Mononuclear cell (primary cell): ENCODE results near the gene TNC. TPM values are rescaled to one million over a fixed set of nuclear protein-coding genes. Genes with fewer than 3 reads are reported as not detected.

Experiments used
- H3K27me3 ChIP-seq: 2 replicates; pipeline ENCODE4 v1.6.0; 2011; ENCODE audit warnings: low read length, control low read depth; ENCODE audit not compliant: insufficient read depth
- H3K4me1 ChIP-seq: 2 replicates; pipeline ENCODE4 v1.5.1; 2011; ENCODE audit warnings: mild to moderate bottlenecking, low read length, control low read depth; ENCODE audit not compliant: insufficient read depth
- H3K4me3 ChIP-seq: 2 replicates; pipeline ENCODE4 v1.5.1; 2011; ENCODE audit warnings: mild to moderate bottlenecking, low read length, moderate library complexity
- H3K9me3 ChIP-seq: 2 replicates; pipeline ENCODE4 v1.5.1; 2011; ENCODE audit warnings: low read depth, mild to moderate bottlenecking, control low read depth, low read length
- total RNA-seq: library from RNA; depleted of rRNA; stranded (reverse); fragments of >200 nt; gene quantifications from one replicate; pipeline ENCODE4 v1.2.3, GENCODE V29; 2012

The TNC gene
- total RNA-seq, 1 donor, result 0.10 TPM

- Histone ChIP-seq H3K4me3 (no peak overlapping the region), H3K9me3 (no peaks in the 10 kb centered on the region), H3K4me1 (no peaks in the 10 kb centered on the region), H3K27me3 (peaks cover 2% of the 10 kb centered on the region)
Observed at GRCh38 chr9:115093520-115093919, 24.4 kb downstream of the TNC start.

- H3K4me1 ChIP-seq, result no peaks in the 10 kb centered on the region
Observed at GRCh38 chr9:115090486-115090885, 27.5 kb downstream of the TNC start.

GRCh38 chr9:115088860-115089259, 29.1 kb downstream of the TNC start:
- Histone ChIP-seq H3K27me3 (no peaks in the 10 kb centered on the region), H3K4me3 (no peak overlapping the region), H3K9me3 (no peaks in the 10 kb centered on the region), H3K4me1 (no peaks in the 10 kb centered on the region)

More at GRCh38 chr9:115090486-115090885, 27.5 kb downstream of the TNC start:
- Histone ChIP-seq H3K27me3 (peaks cover 2% of the 10 kb centered on the region), H3K9me3 (no peaks in the 10 kb centered on the region), H3K4me3 (no peak overlapping the region)

DNA sequence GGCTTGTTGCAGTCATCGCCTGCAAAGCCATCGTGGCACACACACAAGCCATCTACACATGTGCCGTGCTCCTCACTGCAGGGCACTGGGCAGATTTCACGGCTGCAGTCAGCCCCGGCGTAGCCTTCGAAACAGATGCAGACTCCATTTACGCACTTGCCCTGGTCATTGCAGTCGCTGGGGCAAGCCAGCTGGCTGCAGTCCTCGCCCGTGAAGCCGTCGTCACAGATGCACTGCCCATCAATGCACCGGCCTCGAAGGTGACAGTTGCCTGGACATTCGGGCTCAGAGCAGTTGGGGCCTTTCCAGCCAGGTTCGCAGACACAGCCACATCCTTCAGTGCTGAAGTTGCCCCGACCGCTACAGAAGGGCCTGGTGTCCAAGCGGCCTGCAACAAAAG, 31.1 kb downstream of the TNC start:
- no peaks in the 10 kb centered on the region for H3K4me1 ChIP-seq
- H3K9me3 ChIP-seq, result no peaks in the 10 kb centered on the region
- no peak overlapping the region for H3K4me3 ChIP-seq
- H3K27me3 ChIP-seq, result no peaks in the 10 kb centered on the region

GRCh38 chr9:115086461-115086860, 31.5 kb downstream of the TNC start:
- Histone ChIP-seq H3K9me3 (no peaks in the 10 kb centered on the region), H3K4me3 (no peak overlapping the region), H3K4me1 (no peaks in the 10 kb centered on the region), H3K27me3 (no peaks in the 10 kb centered on the region)

GRCh38 chr9:115085773-115086377, 32.1 kb downstream of the TNC start:
- H3K4me1 ChIP-seq, result no peaks in the 10 kb centered on the region
- no peak overlapping the region for H3K4me3 ChIP-seq
- no peaks in the 10 kb centered on the region for H3K27me3 ChIP-seq
- H3K9me3 ChIP-seq, result no peaks in the 10 kb centered on the region

GRCh38 chr9:115084709-115085108, 33.2 kb downstream of the TNC start:
- Histone ChIP-seq H3K4me1 (no peaks in the 10 kb centered on the region), H3K9me3 (no peaks in the 10 kb centered on the region), H3K4me3 (no peak overlapping the region), H3K27me3 (no peaks in the 10 kb centered on the region)

GRCh38 chr9:115084157-115084556, 33.8 kb downstream of the TNC start:
- Histone ChIP-seq H3K4me1 (no peaks in the 10 kb centered on the region), H3K4me3 (no peak overlapping the region), H3K9me3 (no peaks in the 10 kb centered on the region), H3K27me3 (no peaks in the 10 kb centered on the region)

DNA sequence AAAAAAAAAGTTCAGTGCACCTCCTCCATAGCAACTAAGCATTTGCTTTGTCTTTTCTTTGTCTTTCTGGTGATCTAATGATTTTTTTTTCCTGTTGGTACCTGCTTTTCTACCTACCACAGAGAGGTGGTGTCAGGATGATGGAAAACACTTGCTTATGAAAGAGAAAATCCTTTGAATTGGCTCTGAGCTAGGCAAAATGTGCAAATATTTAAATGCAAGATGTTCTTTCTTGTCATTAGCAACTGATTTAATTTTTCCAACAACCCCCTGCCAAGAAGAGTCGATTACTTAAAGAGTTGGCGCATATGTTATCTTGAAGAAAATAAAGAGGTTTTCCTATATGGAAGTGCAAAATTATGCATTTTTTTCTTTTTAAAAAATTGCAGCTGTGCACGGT, 37.7 kb downstream of the TNC start:
- Histone ChIP-seq H3K9me3 (no peaks in the 10 kb centered on the region), H3K4me1 (no peaks in the 10 kb centered on the region), H3K27me3 (no peaks in the 10 kb centered on the region), H3K4me3 (no peak overlapping the region)

DNA sequence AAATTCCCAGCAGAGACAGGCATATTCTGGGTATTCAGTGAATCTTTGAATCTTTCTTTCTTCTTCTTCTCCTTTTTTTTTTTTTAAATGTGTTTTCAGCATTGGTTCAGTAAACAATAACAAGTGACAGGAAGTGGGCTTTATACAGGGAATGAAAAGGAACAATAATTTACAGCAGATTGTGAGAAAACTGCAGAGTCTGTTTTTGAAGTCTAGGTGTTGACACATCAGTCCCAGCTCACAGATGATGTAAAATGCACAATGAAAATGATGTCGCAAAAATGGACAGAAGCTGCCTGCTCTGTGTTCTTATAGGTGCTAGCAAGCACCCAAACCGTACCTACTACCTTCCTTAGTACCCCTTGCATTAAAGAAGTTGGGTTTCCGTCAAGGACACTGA, 38.8 kb downstream of the TNC start:
- no peak overlapping the region for H3K4me3 ChIP-seq
- no peaks in the 10 kb centered on the region for H3K27me3 ChIP-seq
- H3K9me3 ChIP-seq, result no peaks in the 10 kb centered on the region
- no peaks in the 10 kb centered on the region for H3K4me1 ChIP-seq

- Histone ChIP-seq H3K4me1 (no peaks in the 10 kb centered on the region), H3K4me3 (no peak overlapping the region), H3K9me3 (no peaks in the 10 kb centered on the region), H3K27me3 (no peaks in the 10 kb centered on the region)
Observed at GRCh38 chr9:115073456-115073855, 44.5 kb downstream of the TNC start.

GRCh38 chr9:115071176-115071575, 46.8 kb downstream of the TNC start:
- Histone ChIP-seq H3K9me3 (no peaks in the 10 kb centered on the region), H3K4me3 (no peak overlapping the region), H3K27me3 (no peaks in the 10 kb centered on the region), H3K4me1 (no peaks in the 10 kb centered on the region)

GRCh38 chr9:115069771-115070170, 48.2 kb downstream of the TNC start:
- no peaks in the 10 kb centered on the region for H3K9me3 ChIP-seq
- H3K4me1 ChIP-seq, result no peaks in the 10 kb centered on the region
- H3K4me3 ChIP-seq, result no peak overlapping the region
- no peaks in the 10 kb centered on the region for H3K27me3 ChIP-seq

- H3K4me1 ChIP-seq, result no peaks in the 10 kb centered on the region
- H3K4me3 ChIP-seq, result no peak overlapping the region
- H3K9me3 ChIP-seq, result no peaks in the 10 kb centered on the region
- no peaks in the 10 kb centered on the region for H3K27me3 ChIP-seq
Observed at GRCh38 chr9:115069302-115069701, 48.7 kb downstream of the TNC start.

GRCh38 chr9:115068031-115068430, 49.9 kb downstream of the TNC start:
- Histone ChIP-seq H3K9me3 (no peaks in the 10 kb centered on the region), H3K4me3 (no peak overlapping the region), H3K27me3 (no peaks in the 10 kb centered on the region), H3K4me1 (no peaks in the 10 kb centered on the region)

DNA sequence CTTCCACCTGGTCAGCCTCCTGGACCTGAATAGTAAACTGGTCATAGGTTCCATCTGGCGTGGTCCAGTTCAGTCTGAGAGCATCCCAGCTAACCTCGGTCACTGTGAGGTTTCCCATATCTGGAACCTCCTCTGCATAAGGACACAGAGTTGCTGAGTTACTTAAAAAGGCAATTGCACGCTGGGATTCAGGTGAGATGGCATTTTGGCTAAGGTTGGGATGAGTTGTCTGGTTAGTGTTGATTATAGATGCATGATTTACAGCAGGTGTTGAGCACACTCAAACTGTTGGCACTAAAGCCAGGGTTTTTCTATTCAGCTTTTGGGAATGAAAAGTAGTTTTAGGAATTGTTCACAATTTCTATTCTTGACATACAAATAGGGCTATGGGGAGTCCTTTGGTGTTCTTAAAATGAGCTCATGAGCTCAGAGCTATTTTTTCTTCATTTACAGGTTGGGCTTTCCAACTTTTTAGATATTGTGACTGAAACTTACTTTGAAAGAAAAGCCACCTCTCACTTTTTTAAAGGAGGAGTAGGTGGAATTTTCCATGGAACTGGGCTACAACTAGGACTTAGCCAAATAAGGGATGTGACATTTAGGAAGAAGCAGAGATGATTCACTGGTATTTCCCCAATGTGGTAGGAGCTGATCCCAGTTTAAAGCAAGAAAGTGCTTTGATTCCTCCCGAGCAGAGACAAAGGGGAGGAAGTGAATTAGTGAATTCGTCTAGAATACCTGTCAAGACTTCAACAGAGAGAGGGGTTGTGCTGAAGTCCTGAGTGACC, 54.7 kb downstream of the TNC start:
- Histone ChIP-seq H3K4me1 (no peaks in the 10 kb centered on the region), H3K27me3 (no peaks in the 10 kb centered on the region), H3K9me3 (no peaks in the 10 kb centered on the region), H3K4me3 (no peak overlapping the region)
